HG02678 (cell line): Measurements from ENCODE around the gene RPL10.
A peak's percentile ranks its signal among the peaks of the same experiment; 100 is the strongest.
"Not testable (repeated sequence)": the region's sequence is repeated elsewhere in the genome, so short reads cannot be mapped to it uniquely, and the experiment has no call there.

Source experiments
- ATAC-seq: cut with Tn5 transposase; IDR thresholded peaks from one replicate; pipeline ENCODE4 v1.9.1; 2021; ENCODE audit warnings: mild to moderate bottlenecking, moderate library complexity; ENCODE audit not compliant: unreplicated experiment

The RPL10 gene

GRCh38 chrX:154375156-154375504 is 23.0 kb upstream of the RPL10 start:
- ATAC-seq = no peak

- no peak for ATAC-seq
Observed at GRCh38 chrX:154376774-154377173, 21.4 kb upstream of the RPL10 start.

GRCh38 chrX:154378059-154378798 is 19.9 kb upstream of the RPL10 start:
- ATAC-seq = peak; percentile 1

GRCh38 chrX:154378799-154379568 is 19.2 kb upstream of the RPL10 start, which contains the start of gene EMD:
Gene EMD, plus strand, starts transcription at chrX:154379295. Its CDS starts 190 bp downstream, at chrX:154379485.
- ATAC-seq = peak; percentile 80

GRCh38 chrX:154379569-154379951 is 18.6 kb upstream of the RPL10 start:
- no peak for ATAC-seq

GRCh38 chrX:154380153-154380552 is 18.0 kb upstream of the RPL10 start:
- no peak for ATAC-seq

GRCh38 chrX:154380787-154381186 is 17.4 kb upstream of the RPL10 start:
- no peak for ATAC-seq

GRCh38 chrX:154381271-154381670 is 16.9 kb upstream of the RPL10 start:
- no peak for ATAC-seq

- no peak for ATAC-seq
Observed at GRCh38 chrX:154382483-154383069, 15.6 kb upstream of the RPL10 start.

- no peak for ATAC-seq
Observed at GRCh38 chrX:154383359-154384283, 14.6 kb upstream of the RPL10 start.

GRCh38 chrX:154384284-154384892 is 13.8 kb upstream of the RPL10 start:
- no peak for ATAC-seq

- ATAC-seq = not testable (repeated sequence)
Observed at GRCh38 chrX:154388094-154388493, 10.1 kb upstream of the RPL10 start.

- not testable (repeated sequence) for ATAC-seq
Observed at GRCh38 chrX:154388649-154389048, 9.5 kb upstream of the RPL10 start.

- peak; percentile 78 for ATAC-seq
Observed at GRCh38 chrX:154389812-154390747, 8.1 kb upstream of the RPL10 start.

GRCh38 chrX:154396363-154396762 is 1.8 kb upstream of the RPL10 start:
- ATAC-seq = not testable (repeated sequence)

- ATAC-seq = peak; percentile 67
Observed at GRCh38 chrX:154396973-154397887, 947 bp upstream of the RPL10 start.

GRCh38 chrX:154398668-154399526 is 720 bp downstream of the RPL10 start:
- peak; percentile 14 for ATAC-seq
